T-helper 22 cell (primary cell): ENCODE data around the gene MAGEB17.
"Not testable (repeated sequence)": the region's sequence is repeated elsewhere in the genome, so short reads cannot be mapped to it uniquely, and the experiment has no call there.

Experiments
- DNase-seq: peaks from one replicate; pipeline ENCODE4 v3.0.0-alpha.2; 2020; ENCODE audit warnings: low read depth

MAGEB17 gene, protein sequence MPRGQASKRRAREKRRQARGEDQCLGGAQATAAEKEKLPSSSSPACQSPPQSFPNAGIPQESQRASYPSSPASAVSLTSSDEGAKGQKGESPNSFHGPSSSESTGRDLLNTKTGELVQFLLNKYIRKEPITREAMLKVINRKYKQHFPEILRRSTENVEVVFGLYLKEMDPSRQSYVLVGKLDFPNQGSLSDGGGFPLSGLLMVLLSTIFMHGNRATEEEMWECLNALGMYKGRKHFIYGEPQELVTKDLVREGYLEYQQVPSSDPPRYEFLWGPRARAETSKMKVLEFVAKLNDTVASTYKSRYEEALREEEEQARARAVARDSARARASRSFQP

DNA sequence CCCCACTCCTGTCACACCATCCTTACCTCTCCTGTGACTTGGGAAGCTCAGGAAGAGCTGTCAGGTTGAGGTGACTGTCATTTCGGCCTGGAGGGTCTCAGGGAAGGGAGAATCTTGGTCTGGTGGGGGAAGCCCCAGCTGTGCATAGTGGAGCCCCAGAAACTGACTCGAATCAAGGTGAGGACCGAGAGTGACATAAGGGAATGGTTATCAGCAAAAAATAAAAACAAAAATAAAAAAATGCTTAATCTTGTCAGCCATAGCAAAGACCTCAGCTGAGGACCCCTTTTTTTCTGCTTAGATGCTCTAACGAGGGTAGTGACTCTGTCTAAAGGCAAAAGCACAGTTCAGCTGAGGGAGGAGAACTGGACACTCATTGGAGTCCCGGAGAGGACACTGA, at the start of gene MAGEB17:
MAGEB17 (plus strand) TSS at position 301 of the 400 bp plus-strand sequence. CDS start 2,902 bp downstream, outside the sequence.
- no peak for DNase-seq

DNA sequence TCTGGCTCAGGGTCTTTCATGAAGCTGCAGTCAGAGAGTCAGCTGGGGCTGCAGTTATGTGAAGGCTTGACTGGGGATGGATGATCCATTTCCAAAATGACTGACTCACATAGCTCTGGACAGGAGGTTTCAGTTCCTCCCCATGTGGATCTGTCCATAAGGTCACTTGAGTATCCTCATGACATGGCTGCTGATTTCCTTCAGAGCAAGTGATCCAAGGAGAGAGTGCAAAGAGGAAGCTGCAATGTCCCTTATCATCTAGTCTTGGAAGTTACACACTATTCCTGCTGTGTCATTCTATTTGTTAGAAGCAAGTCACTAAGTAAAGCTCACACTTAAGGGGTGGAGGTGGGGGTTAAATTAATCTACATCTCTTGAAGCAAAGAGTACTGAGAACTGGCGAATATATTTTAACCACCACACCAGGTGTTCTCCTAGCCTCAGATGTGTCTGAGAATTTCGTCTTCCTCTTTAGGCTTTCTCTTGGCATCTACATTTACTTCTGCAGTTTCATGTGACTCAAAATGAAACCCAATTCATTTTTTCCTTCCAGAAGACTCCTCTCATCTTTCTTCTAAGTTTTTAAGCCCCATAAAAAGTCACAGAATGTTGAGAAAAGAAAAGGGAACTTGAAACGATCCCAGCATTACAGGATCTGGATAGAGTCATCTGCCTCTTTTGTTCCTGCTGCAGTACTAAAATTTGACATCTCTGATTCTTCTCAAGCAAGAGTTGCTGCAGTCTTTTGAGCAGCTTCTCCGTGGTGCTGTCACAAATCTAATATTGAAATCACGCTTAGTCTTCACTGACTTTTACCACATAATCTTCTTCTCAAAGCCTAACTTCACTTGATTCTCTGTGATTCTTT, 47.7 kb upstream of the MAGEB17 start:
- no peak for DNase-seq

DNA sequence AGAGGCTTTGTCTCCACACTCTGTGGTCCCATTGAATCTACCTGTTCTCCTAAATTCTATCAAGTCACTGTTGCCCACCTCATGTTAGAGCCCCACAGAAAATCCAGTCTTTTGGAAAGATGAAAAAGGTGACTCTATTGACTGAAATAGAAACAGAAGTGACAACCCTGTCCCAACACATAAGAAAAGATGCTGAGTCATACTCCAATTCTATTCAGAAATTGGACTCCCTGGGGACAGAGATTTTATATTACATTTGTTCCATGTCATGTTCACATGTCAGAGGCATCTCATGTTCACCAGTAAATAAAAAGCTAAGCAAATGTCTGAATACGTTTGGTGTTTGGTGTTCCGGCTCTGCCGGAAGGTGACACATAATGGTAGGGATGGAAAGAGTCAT, 46.9 kb upstream of the MAGEB17 start:
- no peak for DNase-seq

DNA sequence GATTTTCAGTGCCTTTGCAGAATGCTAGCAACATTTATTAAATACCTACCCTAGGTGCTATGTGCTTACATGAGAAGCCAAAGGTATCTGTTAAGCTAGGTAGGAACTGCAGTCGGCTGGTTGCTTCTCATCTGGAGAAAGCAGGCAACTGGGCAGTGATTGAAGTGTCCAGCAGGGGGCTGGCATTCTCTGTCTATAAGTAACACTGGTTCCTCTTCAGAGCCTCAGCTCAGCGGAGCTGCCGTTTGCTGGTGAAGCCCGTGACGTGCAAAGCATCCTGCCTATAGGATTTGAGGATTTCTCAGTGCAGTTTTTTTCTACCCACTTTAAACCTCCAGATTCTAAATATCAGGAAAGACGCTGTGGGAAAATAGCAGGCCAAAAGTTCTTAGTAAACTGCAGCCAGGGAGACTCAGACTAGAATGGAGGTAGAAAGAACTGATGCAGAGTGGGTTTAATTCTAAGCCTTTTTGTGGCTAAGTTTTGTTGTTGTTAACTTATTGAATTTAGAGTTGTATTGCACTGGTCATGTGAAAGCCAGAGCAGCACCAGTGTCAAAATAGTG, 44.0 kb upstream of the MAGEB17 start, which contains the start of gene GRPR:
GRPR (plus strand) TSS at position 344 of the 565 bp plus-strand sequence. CDS start 389 bp downstream, outside the sequence.
- peak; percentile 0 for DNase-seq

DNA sequence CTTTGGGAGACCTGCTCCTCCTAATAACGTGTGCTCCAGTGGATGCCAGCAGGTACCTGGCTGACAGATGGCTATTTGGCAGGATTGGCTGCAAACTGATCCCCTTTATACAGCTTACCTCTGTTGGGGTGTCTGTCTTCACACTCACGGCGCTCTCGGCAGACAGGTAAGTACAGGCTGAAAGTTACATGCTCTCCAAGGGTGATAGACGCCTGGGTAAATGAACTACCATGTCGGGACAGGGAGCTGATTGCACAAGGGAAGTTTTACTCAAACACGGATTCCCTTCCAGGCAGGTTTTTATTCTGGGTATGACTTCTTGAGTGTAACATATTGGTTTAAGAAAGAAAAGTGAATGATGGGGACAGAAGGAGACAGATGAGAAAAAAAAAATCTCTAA, 43.1 kb upstream of the MAGEB17 start:
- DNase-seq, result no peak

DNA sequence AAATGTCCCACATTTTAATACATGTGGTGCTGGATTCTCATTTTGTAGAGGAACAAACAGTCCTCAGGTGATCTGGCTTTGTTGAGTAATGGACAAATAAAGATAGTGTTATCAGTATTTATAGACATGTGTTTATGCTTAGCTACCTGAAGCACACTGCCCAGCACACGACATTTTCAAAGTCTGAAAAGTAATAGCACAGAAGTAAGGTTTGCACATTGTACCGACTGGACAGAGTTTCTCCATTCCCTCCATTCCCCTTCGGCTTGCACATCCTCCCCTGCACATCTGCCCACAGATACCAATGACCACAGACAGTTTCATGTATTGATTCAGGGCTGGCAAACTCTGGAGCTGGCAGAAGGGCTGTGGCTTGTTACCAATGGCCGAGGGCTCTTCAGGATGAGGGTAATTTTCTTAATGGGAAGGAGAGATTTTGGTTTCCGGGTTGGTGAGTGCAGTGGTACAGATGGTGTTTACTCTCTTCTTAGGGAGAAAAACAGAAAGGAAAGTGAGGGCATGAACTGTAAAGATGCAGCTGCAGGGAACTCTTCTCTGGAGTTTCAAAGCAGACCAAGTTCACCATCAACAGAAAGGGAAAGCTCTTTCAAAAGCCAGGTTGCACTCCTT, 41.6 kb upstream of the MAGEB17 start:
- DNase-seq, result no peak

DNA sequence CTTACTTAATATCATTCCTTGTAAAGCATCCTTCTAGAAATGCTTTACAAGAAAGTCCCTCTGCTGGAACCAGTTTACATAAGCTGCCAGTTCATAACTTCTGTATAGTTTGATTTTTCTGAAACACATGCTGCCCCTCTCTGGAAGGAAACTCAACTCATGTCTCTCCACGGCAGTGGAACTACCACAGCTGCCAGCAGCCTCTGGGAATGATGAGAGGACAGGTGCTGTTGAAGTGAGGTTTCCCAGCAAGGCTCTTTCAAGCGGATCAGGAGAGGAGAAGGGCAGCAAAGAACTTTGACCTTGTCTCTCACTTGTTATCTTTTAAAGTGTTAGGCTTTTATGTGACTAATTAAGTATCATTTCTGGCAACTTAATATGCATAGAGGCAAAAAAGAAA, 36.6 kb upstream of the MAGEB17 start:
- no peak for DNase-seq

DNA sequence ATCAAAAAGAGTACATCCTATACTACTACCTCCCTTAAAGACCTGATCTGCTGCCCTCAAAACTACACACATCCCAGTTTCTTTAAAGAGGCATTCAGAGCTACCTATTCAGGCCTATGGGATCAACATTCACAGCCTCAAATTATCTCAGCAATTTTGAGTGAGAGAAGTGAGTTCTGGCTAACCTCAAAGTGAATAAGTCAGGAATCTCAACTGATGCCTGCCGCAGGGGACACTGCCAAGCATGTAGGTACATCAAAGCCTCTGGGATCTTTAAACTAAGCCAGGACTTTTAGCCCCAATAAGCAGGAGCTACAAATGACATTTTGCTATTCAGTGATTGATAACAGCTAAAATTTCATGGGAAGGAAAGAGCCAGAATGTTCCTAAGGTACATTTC, 32.3 kb upstream of the MAGEB17 start:
- DNase-seq, result no peak

DNA sequence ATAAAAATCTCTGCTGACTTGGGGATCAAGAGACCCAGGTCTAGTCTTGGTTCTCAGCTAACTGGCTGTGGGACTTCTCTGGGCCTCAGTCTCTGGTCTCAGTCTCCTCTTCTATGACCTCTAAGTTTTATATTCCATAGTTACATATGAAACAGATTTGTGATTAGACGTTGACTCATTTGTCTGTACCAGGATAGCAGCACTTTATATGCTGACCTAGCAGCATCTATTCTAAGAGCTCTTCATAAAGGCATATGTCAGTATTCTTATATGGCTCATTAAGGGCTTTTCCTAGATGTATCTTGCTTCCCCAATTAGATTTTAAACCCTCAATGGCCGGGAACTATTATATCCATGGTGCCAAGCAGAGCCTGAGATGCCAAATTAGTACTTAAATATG, 31.2 kb upstream of the MAGEB17 start:
- DNase-seq, result no peak

DNA sequence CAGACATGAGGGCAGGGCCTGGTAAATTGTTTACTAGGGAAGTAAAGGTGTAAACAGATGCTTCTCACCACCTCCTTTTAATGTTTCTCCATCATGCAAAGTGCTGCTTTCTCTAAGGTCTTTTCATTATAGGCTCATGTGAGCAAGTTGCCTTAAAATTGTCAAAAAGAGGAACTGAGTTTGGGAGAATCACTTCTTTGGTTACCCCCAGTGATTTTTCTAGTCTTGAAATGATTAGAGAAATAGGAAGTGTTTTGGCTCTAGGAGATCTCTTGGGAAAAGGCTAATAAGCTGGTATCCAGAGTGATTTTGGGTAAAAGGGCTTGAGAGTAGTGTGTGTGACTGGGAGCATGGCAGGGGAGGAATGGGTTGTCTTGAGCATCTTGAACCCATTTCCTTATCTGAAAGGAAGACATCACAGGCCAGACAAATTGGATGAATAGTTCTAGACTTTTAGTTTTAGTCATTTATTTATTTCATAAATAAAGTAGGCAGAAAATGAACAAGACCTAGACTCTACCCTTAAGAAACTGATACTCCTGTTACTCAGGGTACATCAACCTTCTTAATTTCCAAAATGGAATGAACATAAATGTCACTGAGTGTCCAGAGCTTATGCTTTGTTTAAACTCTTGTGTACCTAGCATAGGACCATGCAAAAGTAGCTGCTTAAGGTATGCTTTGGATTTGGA, 29.7 kb upstream of the MAGEB17 start:
- no peak for DNase-seq

DNA sequence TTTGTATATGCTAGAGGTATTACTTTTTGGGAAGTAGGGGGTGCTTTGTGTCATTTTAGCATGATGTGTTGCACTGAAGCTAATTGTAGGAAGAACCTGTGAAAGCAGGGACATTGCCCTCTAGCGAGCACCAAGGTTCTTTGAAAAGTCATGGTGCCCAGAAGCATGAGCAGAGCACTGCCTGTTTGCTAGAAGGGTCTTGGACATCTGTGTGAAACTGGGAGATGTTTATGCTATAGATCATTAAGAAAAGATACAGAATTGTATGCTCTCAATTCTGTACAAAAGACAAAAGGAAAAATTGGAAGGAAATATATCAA, 29.2 kb upstream of the MAGEB17 start:
- DNase-seq, result no peak

DNA sequence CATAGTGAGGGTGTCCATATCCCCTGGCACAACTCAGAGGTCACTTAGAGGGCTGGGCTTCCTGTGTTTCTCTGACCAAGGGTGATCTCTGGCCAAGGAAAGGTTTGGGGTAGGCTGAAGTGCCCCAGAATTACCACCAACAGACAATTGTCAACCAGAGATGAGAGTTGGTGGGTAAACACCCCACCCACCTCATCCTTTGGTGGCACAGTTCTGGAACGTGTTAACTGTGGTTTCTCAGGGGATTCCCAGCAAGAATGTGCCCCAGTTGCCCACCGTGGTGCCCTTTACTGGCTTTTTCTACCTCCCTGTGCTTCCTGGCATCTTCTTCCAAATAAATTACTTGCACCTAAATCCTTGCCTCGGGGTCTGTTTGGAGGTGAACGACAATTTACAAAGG, 26.8 kb upstream of the MAGEB17 start:
- no peak for DNase-seq

DNA sequence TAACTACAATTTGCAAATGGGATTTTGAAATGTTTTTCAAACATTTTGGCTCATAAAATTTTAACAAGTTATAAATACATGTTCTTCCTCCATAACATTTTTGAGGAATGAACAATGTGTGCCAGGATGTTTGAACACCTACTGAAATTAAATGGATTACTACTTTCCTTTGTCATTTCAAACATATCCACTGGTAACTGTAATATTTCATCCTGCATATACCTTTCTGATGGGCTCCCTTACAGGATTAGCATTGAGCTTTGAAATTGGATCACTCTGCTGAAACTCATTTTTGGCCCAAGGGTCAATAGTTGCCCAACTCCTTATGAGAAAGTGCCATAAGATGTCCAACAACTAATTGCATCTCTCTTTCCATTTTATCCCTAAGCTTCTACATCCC, 26.3 kb upstream of the MAGEB17 start:
- DNase-seq, result no peak

DNA sequence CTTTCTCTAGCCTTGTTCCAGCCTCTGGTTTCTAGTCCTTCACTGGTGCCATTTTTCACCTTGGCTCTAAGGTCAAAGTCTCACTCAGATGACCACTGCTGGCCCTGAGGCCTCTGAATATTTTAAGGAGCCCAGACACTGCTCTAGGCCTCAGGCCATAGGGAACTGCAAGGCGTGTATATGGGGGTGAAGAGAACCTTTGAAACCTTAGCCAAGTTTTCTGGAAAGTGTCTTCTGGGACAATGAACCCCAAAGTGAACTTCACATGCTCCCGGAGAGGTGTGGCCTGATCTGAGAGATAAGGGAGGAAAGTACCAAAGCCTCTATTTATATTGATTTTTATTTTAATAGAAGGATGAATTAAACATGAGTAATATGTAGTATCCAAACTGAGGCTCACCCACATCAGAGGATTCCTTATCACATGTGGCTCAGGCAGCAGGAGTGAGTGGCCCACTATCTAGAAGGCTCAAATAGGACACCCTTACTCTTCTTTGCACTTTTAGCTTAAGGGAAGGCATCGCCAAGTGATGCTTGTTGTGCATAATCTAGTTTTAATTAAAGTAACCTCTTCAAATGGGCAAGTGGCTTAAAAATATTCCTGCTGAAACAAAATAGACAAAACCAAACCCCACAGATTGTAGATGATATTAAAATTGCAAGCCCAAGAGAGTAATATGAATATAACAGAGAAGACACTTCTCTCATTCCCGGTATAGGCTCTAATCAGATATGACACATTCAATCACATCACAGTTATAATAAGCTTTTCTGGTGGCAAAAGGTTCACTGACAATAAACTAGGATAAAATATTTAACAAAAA, 25.6 kb upstream of the MAGEB17 start:
- DNase-seq, result no peak

DNA sequence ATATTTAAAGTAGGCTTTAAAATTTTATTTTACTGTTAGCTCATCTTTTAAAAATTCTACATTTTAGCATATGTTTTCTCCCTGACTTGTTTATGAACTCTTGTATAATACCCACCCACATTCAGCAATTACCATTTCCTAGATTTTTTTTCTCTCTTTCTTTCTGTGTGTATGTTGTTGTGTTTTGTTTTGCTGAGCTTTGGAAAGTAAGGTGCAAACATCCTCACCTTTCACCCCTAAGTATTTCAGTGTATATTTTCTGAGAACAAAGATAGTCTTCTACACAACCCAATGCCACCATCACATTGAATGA, 25.1 kb upstream of the MAGEB17 start:
- no peak for DNase-seq

DNA sequence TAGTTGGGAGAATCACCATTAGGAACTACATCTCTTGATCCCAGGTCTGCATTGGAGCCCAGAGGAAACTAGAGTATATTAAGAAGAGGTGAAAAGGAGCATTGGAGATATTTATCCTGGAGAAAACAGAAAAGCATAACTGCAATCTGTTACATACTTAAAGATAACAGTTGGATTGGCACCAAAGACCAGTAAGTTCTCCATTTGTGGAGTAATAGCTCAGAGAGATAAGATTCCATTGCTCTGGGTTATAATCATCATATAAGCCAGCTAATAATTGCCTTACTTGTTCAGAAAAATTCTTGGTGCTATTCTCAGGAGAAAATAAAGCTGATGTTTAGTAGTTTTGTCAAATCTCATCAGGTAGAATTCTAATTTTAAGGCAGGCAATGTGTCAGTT, 23.3 kb upstream of the MAGEB17 start:
- DNase-seq, result no peak

DNA sequence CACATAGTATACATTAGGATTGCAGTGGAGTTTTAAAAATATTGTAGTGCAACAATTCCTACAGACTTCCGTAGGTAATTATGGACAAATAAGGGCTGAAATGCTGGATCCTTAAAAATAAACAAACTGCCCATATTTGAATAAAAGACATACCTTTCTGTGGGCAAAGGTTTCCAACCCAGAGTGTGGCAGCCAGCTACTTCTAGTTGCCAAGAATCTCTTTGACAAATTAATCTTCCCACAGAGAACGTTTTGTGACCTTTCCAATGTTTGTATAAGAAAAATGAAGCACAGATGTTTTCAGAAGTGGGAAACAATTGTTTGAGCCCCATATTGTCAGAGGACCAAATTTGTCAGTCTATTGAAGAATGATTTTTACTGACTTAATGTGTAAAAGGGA, 22.9 kb upstream of the MAGEB17 start:
- no peak for DNase-seq

DNA sequence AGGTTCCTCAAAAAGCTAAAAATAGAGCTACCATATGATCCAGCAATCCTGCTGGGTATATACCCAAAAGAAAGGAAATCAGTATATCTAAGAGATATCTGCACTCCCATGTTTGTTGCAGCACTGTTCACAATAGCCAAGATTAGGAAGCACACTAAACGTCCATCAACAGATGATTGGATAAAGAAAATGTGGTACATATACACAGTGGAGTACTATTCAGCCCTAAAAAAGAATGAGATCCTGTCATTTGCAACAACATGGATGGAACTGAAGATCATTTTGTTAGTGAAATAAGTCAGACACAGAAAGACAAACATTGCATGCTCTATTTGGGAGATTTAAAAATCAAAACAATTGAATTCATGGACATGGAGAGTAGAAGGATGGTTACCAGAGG, 22.2 kb upstream of the MAGEB17 start:
- not testable (repeated sequence) for DNase-seq

DNA sequence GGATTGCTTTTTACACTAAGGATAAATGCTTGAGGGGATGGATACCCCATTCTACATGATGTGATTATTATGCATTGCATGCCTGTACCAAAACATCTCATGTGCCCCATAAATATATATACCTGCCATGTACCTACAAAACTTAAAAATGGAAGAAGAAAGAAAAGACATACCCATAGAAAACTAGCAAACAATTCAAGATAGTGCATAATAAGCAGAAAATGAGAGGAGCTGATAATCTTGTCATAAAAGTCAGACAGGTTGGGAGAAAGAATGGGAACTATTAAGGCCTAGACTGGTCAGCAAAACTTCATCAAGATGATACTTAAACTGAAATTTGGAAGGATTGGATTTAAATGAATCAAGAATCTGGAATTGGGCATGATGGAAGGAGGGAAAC, 21.6 kb upstream of the MAGEB17 start:
- no peak for DNase-seq

DNA sequence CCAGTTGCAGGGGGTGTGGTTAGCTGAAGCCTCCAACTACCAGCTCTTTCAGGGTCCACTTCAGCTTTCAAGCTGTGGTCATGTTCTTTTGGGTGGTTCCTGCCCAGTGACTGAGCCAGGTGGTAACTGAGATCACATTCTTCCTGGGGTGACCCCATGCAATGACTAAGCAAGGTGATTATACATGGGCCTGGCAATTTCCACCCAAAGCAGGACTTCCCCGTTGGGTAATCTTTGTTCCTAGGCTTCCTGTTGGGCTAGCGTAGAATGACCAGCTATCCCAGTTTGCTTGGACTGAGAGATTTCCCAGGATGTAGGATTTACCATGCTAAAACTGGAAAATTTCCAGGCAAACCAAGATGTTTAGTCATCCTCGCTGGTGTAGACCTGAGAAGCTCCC, 18.4 kb upstream of the MAGEB17 start:
- DNase-seq, result no peak

DNA sequence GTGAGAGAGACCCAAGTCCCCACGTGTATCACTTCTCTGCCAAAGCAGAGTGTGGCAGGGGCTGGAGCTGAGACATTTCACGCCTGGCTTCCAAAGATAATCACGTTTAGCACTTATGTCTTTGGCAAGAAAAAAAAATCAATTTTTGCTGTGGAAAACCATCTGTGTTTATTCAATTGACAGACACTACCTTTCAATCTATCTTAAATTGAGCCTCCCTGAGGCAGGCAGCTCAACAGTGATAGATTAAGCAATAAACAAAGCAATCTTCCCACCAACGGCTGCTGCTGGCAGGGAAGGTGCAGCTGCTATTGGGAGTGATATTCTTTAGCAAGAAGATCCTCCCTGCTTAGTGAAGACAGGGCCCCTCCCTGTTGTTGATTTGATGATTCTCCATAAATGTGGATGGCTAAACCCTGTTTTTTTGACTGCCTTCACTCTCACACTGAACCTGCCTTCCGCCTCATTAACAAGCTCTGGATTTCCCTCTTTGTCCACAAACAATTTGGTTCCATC, 11.6 kb upstream of the MAGEB17 start:
- no peak for DNase-seq
